NCI-H2081 treated with DMSO at 0.1 percent for 48 hours (cell line): ENCODE data around the gene GLCE.
"Not testable (repeated sequence)": the region's sequence is repeated elsewhere in the genome, so short reads cannot be mapped to it uniquely, and the experiment has no call there.

Experiments
- DNase-seq: peaks from one replicate; lab custom pipeline; 2025; lab: John Stamatoyannopoulos, UW

GLCE gene

DNA sequence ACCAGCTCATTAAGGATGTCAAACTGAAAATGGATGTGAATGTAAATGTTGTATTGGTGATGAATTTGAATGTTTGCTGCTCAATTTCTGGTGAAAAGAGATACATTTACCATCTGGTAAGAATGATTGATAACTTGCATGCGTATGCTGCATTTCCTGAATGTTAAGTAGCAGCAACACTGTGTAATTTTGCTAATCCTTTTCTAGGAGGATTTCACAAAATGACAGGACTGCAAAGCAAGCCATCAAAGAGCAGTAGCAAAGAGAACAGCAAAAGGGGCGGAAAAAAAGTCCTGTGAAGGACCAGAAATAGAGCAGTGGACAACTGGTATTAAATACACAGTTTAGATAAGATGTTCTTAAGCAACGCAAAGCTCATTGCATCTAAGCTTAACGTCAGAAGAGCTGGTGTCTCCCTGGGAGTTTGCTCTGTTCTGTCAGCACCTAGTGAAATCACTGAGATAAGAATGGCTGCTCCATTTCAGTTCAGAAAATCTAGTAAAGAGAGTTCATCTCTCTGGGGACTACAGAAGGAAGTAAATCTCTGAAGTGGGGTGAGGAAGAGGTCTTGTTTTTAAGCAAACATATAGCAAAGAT, 114.7 kb downstream of the GLCE start:
- no peak for DNase-seq

DNA sequence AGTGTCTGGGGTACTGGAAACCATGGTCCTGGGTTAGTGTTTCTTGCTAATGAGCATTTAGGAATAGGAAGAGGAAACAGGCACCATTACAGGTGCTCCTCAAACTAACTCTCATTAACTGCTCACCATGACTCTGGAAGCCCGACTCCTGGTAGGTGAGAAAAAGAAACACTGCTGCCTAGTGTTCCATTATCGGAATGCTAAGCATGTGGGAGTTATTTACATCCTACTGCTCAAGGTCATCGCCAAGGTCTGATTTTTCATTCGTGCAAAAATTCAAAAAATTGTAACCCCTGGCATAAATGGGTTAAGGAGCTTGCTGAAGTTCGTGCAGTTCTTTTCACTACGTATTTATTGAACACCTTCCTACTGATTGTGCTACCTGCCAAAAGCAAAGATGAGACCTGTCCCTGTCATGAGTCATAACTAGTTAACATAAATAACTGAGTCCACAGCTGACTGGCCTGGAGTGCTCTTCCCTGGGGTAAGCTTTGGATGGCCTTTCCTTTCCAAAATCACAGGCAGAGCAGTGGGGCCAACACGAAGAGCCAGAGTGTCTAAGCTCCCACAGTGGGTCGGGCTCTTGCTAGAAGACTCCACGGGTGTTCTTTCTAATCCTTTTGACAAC, 115.6 kb downstream of the GLCE start:
- no peak for DNase-seq

DNA sequence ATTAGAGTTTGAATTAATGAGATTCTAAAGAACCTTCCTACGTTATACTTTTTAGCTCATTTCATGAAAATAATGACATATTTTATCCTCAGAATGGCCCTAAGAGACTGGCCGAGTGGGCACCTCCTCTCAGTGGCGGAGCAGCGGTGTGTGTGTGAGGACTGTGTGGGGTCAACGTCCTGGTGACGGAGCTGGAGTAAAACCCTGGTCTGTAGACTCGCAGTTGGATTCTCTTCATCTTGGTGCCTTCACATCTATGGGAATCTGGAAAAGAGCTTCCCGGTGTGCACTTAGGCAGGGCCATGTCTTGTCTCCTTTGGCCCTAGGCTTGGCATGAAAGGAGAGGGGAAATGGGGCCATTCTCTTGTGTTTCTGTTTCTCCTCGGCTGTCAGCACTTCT, 116.9 kb downstream of the GLCE start:
- DNase-seq, result no peak

GRCh38 chr15:69279636-69280035, 119.2 kb downstream of the GLCE start:
- no peak for DNase-seq

GRCh38 chr15:69280783-69281182, 120.3 kb downstream of the GLCE start:
- DNase-seq, result no peak

GRCh38 chr15:69282104-69282743, 121.8 kb downstream of the GLCE start:
- no peak for DNase-seq

DNA sequence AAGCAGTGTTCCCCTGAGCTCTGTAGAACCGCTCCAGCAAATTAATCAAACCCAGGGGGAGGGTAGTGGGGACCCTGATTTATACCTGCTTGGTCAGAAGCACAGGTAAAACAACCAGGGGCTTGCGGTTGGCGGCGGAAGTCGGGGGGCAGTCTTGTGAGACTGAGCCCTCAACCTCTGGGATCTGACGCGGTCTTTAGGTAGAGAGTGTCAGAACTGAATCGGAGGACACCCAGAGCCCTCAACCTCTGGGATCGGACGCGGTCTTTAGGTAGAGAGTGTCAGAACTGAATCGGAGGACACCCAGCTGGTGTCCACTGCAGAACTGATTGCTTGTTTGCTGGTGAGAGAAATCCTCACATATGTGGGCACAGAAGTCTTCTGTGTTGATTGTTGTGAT, 125.4 kb downstream of the GLCE start:
- DNase-seq, result no peak

DNA sequence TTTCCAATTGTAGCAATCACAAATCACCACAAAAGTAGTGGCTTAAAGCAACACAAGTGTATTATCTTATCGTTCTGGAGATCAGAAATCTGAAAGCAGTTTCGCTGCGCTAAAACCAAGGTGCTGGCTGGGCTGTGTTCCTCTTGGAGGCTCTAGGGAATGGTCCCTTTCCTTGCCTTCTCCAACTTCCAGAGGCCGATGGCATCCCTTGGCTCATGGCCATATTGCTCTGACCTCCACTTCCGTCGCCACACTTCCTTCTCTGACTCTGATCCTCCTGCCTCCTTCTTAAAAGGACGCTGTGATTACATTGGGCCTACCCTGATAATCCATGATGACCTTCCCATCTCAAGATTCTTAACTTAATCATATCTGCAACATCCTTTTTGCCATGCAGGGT, 127.6 kb downstream of the GLCE start:
- no peak for DNase-seq

DNA sequence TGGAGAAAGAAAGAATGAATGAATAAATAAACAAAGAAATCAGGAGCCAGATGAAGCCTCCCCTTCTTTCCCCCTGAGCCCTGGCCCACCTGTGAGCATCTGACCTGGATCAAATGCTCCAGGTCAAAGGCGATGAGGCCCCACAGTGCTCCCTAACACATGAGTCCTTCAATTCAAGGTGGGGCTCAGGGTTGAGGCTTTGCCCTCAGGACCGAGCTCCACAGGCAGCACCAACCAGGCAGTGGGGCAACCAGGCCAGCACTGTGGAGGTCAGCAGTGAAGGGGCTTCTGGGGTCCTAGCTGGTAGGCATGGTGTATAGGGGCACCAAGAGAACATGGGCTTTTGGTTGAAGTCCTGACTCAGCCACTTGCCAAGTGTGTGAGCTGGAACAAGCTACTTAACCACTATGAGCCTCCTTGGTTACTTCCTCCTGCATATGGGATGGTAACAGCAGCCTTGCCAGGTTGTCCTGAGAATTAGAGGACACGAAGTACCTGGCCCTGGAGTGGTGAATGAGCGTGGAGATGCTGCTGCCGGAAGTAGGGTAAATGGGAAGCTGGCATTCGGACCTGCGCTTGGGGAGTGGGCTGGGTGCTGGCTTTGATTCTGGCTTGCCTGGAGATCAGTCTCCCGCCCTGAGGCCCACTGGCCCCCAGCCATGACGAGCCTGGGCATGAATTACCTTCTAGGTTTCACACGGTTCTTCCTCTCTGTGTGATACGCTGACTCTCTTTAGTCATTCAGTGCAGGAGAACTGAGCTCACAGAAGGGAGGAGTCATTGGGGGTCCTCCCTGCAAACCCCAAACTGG, 128.3 kb downstream of the GLCE start:
- no peak for DNase-seq

GRCh38 chr15:69289342-69290146, 129.1 kb downstream of the GLCE start:
- DNase-seq, result no peak

DNA sequence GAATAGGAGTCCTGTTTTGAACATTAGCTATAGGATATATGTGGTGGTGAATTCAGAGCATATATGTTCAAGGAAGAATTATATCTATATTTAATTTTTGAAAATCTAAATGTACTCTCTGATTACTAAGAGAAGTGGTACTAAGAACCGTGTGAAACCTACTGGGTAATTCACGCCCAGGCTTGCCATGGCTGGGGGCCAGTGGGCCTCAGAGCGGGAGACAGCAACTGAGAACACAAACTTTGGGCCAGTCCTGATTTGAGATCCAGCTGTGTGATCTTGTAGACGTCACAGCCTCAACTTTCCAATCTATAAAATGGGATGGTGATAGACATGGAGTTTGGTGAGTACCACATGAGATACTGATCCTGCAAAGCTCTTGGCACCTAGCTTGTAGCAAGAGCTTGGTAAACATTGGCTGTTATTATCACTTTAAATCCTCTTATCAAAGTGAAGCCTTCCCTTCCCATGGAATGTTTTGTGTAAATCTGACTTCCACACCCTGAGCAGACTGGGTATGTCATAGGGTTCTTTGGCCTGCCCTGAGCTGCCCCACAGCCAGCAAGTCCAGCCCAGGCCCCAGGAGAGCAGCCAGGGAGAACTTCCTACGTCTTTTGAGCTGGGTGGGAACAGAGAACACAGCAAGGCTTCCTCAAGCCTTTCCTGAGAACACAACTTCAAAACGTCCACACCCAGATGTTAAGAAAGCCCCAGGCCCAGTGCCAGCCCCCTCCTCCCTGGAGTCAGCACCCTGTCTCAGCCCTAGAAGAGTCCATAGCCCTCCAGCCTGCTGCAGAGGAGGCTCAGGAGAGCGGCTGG, 130.1 kb downstream of the GLCE start:
- no peak for DNase-seq

DNA sequence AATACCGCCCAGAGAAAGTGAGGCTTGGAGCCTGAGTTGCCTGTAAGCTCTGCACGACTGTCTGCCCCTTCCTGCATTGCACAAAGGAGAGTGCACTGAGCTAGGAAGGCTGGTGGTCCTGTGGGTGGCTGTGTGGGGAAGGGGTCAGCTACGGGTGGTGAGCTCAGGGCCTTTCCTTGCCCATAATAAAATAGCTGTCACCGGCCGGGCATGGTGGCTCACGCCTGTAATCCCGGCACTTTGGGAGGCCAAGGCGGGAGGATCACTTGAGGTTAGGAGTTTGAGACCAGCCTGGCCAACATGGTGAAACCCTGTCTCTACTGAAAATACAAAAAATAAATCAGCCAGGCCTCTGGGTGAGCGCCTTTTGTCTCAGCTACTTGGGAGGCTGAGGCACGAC, 131.2 kb downstream of the GLCE start:
- DNase-seq, result not testable (repeated sequence)

- DNase-seq, result no peak
These were observed 132.5 kb downstream of the GLCE start for GRCh38 chr15:69292826-69293420.

GRCh38 chr15:69293741-69294615, 133.5 kb downstream of the GLCE start:
- DNase-seq, result no peak

DNA sequence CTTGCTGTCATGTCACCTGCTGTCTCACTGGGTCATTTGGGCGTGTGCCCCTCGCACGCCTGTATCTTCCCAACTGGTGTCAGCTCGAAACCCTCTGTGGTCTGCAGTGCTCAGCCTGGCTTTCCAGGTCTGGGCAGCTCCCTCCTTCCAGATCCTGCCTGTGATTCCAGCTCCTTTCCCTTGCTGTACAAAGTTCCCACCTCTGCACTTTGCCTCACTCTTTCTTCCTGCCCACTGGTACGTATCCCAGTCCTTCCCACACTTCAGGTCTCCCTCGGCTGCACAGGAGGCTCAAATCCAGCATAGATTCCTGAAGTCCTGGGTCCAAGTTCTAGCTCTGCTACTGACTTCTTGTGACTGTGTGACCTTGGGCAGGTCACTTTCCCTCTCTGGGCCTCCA, 136.2 kb downstream of the GLCE start:
- DNase-seq, result no peak

GRCh38 chr15:69297642-69298353, 137.4 kb downstream of the GLCE start:
- no peak for DNase-seq

DNA sequence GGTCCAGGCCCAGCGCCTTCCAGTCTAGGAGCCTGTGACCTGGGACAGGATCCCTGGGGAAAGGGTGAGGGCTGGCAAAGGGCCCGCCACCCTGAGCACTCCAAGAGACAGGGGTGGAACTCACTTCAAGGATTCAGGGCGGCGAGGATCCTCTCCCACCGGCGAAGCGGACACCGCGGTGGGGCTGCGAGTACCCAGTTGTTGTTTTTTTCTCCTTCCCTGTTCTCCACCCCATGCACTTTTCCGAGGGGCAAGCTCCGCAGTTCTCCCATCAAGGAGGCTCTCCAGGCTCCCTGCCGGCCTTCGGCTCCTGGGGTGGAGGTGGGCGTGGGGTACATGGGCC, 137.9 kb downstream of the GLCE start:
- DNase-seq, result no peak

- no peak for DNase-seq
These were observed 138.4 kb downstream of the GLCE start, which contains the start of gene PAQR5 for GRCh38 chr15:69298697-69299441. TSS of gene PAQR5 (plus strand) at chr15:69298912. CDS start at chr15:69360081, 61,169 bp downstream.
